Measurements from ENCODE around the gene SOX4. TPM values are rescaled to one million over a fixed set of nuclear protein-coding genes. Genes with fewer than 3 reads are reported as not detected.

Gene SOX4
- polyA plus RNA-seq, 1 donor, result 32.0 TPM

- no peaks in the 10 kb centered on the region for H3K27me3 ChIP-seq (ENCODE audit: control insufficient read depth, insufficient read depth, low read length)
- DNase-seq, result no peak
- no peaks in the 10 kb centered on the region for H3K9me3 ChIP-seq (ENCODE audit: control insufficient read depth, low read depth, low read length)
- no peaks in the 10 kb centered on the region for H3K36me3 ChIP-seq (ENCODE audit: control insufficient read depth, insufficient read depth, low read length)
- H3K4me1 ChIP-seq (ENCODE audit: control insufficient read depth, insufficient read depth, low read length), result peaks cover 7% of the 10 kb centered on the region
- peak overlapping the region; percentile 79 for H3K4me3 ChIP-seq (ENCODE audit: low read length)
- no CpG with 5 or more reads among the region's 1 CpG for WGBS (ENCODE audit: insufficient coverage, low lambda C conversion rate)
- peak overlapping the region; percentile 91 for H3K27ac ChIP-seq (ENCODE audit: low read length)
Measured at GRCh38 chr6:21592953-21593352, 598 bp upstream of the SOX4 start.

GRCh38 chr6:21593927-21594415 lies 420 bp downstream of the SOX4 start:
- H3K4me1 ChIP-seq (ENCODE audit: control insufficient read depth, insufficient read depth, low read length), result peaks cover 14% of the 10 kb centered on the region
- no CpG with 5 or more reads among the region's 19 CpGs for WGBS (ENCODE audit: insufficient coverage, low lambda C conversion rate)
- peak in 1 of 2 donors; percentile 46 for DNase-seq
- peaks cover 3% of the 10 kb centered on the region for H3K36me3 ChIP-seq (ENCODE audit: control insufficient read depth, insufficient read depth, low read length)
- H3K4me3 ChIP-seq (ENCODE audit: low read length), result peak overlapping the region; percentile 79
- H3K27me3 ChIP-seq (ENCODE audit: control insufficient read depth, insufficient read depth, low read length), result no peaks in the 10 kb centered on the region
- H3K9me3 ChIP-seq (ENCODE audit: control insufficient read depth, low read depth, low read length), result no peaks in the 10 kb centered on the region
- peak overlapping the region; percentile 91 for H3K27ac ChIP-seq (ENCODE audit: low read length)

- peaks cover 18% of the 10 kb centered on the region for H3K4me1 ChIP-seq (ENCODE audit: control insufficient read depth, insufficient read depth, low read length)
- H3K27me3 ChIP-seq (ENCODE audit: control insufficient read depth, insufficient read depth, low read length), result no peaks in the 10 kb centered on the region
- H3K4me3 ChIP-seq (ENCODE audit: low read length), result peak overlapping the region; percentile 79
- WGBS (ENCODE audit: insufficient coverage, low lambda C conversion rate), result no CpG with 5 or more reads among the region's 112 CpGs
- H3K27ac ChIP-seq (ENCODE audit: low read length), result peak overlapping the region; percentile 91
- peaks cover 4% of the 10 kb centered on the region for H3K36me3 ChIP-seq (ENCODE audit: control insufficient read depth, insufficient read depth, low read length)
- DNase-seq, result peak; percentile 32 to 76
- no peaks in the 10 kb centered on the region for H3K9me3 ChIP-seq (ENCODE audit: control insufficient read depth, low read depth, low read length)
Measured at GRCh38 chr6:21594416-21595281, 1.1 kb downstream of the SOX4 start.

- H3K4me3 ChIP-seq (ENCODE audit: low read length), result peak overlapping the region; percentile 79
- 0% methylated on average over 6 of the region's 108 CpGs for WGBS (ENCODE audit: insufficient coverage, low lambda C conversion rate)
- peak; percentile 12 to 65 for DNase-seq
- peaks cover 18% of the 10 kb centered on the region for H3K4me1 ChIP-seq (ENCODE audit: control insufficient read depth, insufficient read depth, low read length)
- peak overlapping the region; percentile 91 for H3K27ac ChIP-seq (ENCODE audit: low read length)
- H3K27me3 ChIP-seq (ENCODE audit: control insufficient read depth, insufficient read depth, low read length), result no peaks in the 10 kb centered on the region
- peaks cover 7% of the 10 kb centered on the region for H3K36me3 ChIP-seq (ENCODE audit: control insufficient read depth, insufficient read depth, low read length)
- H3K9me3 ChIP-seq (ENCODE audit: control insufficient read depth, low read depth, low read length), result no peaks in the 10 kb centered on the region
Measured at GRCh38 chr6:21595285-21596144, 2.0 kb downstream of the SOX4 start.

GRCh38 chr6:21596145-21596948 lies 2.8 kb downstream of the SOX4 start:
- H3K4me1 ChIP-seq (ENCODE audit: control insufficient read depth, insufficient read depth, low read length), result peaks cover 18% of the 10 kb centered on the region
- H3K9me3 ChIP-seq (ENCODE audit: control insufficient read depth, low read depth, low read length), result no peaks in the 10 kb centered on the region
- peak; percentile 21 to 68 for DNase-seq
- H3K4me3 ChIP-seq (ENCODE audit: low read length), result peak overlapping the region; percentile 79
- peak overlapping the region; percentile 75 for H3K27ac ChIP-seq (ENCODE audit: low read length)
- H3K27me3 ChIP-seq (ENCODE audit: control insufficient read depth, insufficient read depth, low read length), result no peaks in the 10 kb centered on the region
- peaks cover 7% of the 10 kb centered on the region for H3K36me3 ChIP-seq (ENCODE audit: control insufficient read depth, insufficient read depth, low read length)
- 20% methylated on average over 1 of the region's 43 CpGs for WGBS (ENCODE audit: insufficient coverage, low lambda C conversion rate)

GRCh38 chr6:21596949-21597682 lies 3.6 kb downstream of the SOX4 start:
- WGBS (ENCODE audit: insufficient coverage, low lambda C conversion rate), result 0% methylated on average over 11 of the region's 14 CpGs
- H3K27ac ChIP-seq (ENCODE audit: low read length), result peak overlapping the region; percentile 75
- peaks cover 18% of the 10 kb centered on the region for H3K4me1 ChIP-seq (ENCODE audit: control insufficient read depth, insufficient read depth, low read length)
- DNase-seq, result peak in 1 of 2 donors; percentile 56
- H3K27me3 ChIP-seq (ENCODE audit: control insufficient read depth, insufficient read depth, low read length), result no peaks in the 10 kb centered on the region
- H3K9me3 ChIP-seq (ENCODE audit: control insufficient read depth, low read depth, low read length), result peaks cover 2% of the 10 kb centered on the region
- H3K36me3 ChIP-seq (ENCODE audit: control insufficient read depth, insufficient read depth, low read length), result peaks cover 7% of the 10 kb centered on the region
- H3K4me3 ChIP-seq (ENCODE audit: low read length), result peak overlapping the region; percentile 79

- Histone ChIP-seq H3K36me3 (ENCODE audit: control insufficient read depth, insufficient read depth, low read length) (peaks cover 7% of the 10 kb centered on the region), H3K4me3 (ENCODE audit: low read length) (peak overlapping the region; percentile 79), H3K27me3 (ENCODE audit: control insufficient read depth, insufficient read depth, low read length) (no peaks in the 10 kb centered on the region), H3K4me1 (ENCODE audit: control insufficient read depth, insufficient read depth, low read length) (peaks cover 12% of the 10 kb centered on the region), H3K27ac (ENCODE audit: low read length) (peak overlapping the region; percentile 44), H3K9me3 (ENCODE audit: control insufficient read depth, low read depth, low read length) (peaks cover 3% of the 10 kb centered on the region)
- peak in 1 of 2 donors; percentile 23 for DNase-seq
- 4% methylated on average over 5 of the region's 14 CpGs for whole genome bisulfite sequencing (ENCODE audit: insufficient coverage, low lambda C conversion rate)
Measured at GRCh38 chr6:21597801-21598673, 4.5 kb downstream of the SOX4 start.

GRCh38 chr6:21598674-21599023 lies 5.1 kb downstream of the SOX4 start:
- H3K27ac ChIP-seq (ENCODE audit: low read length), result peak overlapping the region; percentile 35

More at GRCh38 chr6:21598674-21599023, 5.1 kb downstream of the SOX4 start:
- peak in 1 of 2 donors; percentile 38 for DNase-seq
- peaks cover 11% of the 10 kb centered on the region for H3K4me1 ChIP-seq (ENCODE audit: control insufficient read depth, insufficient read depth, low read length)
- H3K36me3 ChIP-seq (ENCODE audit: control insufficient read depth, insufficient read depth, low read length), result peaks cover 7% of the 10 kb centered on the region
- peak overlapping the region; percentile 79 for H3K4me3 ChIP-seq (ENCODE audit: low read length)
- H3K9me3 ChIP-seq (ENCODE audit: control insufficient read depth, low read depth, low read length), result peaks cover 3% of the 10 kb centered on the region
- WGBS (ENCODE audit: insufficient coverage, low lambda C conversion rate), result no CpG with 5 or more reads among the region's 3 CpGs
- no peaks in the 10 kb centered on the region for H3K27me3 ChIP-seq (ENCODE audit: control insufficient read depth, insufficient read depth, low read length)

Data from large intestine (tissue), 3 donors.